Superior temporal gyrus (tissue), 1 donor: ENCODE results near the gene CHST8.
A peak's percentile ranks its signal among the peaks of the same experiment; 100 is the strongest.

ENCODE experiments used
- DNase-seq: peaks from one replicate; pipeline ENCODE4 v3.0.0-alpha.2; 2016; ENCODE audit errors: extremely low spot score

The CHST8 gene

GRCh38 chr19:33717878-33718277, 96.1 kb downstream of the CHST8 start:
- DNase-seq: no peak

DNA sequence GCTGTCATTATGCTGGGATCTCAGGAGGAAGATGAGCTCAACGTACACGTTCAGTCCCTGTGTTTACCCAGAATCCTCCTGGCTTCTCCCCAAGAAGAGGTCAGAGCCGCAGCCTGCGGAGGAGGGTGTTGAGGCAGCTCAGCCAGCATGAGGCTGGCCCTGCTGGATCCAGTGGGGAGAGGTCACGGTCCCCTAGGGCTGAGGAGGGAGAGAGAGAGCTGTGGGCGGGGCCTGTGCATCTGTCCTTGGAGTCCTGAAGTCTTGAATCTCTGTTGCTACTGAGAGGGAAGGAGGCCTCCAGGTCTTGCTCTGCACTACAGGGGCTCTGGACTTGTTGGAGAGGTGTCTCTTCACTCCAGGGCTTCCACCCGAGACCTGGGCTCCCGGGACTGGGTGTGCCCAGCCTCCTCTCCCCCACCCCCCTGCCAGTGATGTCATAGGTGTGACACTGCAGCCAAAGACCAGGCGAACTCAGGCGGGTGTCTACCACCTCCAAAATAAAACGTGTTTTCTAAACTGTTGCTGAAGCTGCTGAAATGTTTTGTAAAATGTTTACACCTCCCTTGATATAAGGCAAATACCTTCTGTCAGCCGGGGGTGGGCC, 97.0 kb downstream of the CHST8 start:
- DNase-seq: no peak

DNA sequence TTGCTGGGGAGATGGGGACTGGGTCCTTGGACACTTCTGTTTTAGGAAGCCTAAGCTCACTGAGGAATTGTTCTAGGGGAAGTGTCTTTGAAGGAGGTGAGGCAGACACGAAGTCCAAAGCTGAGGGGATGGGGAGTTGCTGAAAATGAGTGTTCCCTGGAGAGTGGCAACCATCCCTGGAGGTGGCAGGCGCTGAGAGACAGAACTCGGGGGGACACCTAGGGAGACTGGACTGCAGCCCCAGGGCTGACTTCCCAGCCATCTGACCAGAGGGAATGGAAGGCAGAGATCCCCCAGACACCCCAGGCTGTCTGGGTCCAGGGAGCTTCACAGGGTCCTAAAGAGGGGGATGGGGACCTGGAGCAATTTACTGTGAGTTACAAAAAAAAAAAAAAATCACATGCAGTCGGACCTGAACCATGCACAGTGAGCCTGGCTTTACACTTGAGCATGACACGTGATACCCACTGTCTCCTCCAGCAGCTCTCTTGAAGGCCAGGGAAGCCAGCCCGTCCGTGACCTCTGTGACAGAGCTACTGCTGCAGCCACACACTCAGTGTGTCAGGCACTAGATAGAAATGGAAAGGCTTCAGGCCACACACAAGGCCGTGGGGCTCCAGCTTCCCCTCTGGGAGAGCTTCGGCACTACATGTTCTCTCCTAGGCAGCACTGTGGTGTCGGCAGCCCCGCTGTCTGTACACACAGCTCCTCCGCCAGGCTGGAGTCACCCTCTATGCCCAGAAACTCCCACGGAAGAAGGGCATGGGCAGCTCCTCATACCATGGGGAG, 97.8 kb downstream of the CHST8 start:
- no peak for DNase-seq

DNA sequence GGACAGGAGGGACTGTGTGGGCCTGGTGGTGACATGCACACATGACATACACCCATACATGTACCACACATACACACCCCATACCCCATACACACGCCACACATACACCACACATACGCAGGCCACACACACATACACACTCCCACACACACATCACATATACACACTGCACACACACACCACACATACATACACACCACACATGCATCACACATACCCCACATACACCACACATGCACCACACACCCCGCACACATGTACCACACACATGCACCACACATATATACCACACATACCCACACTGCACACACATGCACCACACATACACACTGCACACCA, 98.4 kb downstream of the CHST8 start:
- no peak for DNase-seq

GRCh38 chr19:33720691-33721682, 99.2 kb downstream of the CHST8 start:
- no peak for DNase-seq

DNA sequence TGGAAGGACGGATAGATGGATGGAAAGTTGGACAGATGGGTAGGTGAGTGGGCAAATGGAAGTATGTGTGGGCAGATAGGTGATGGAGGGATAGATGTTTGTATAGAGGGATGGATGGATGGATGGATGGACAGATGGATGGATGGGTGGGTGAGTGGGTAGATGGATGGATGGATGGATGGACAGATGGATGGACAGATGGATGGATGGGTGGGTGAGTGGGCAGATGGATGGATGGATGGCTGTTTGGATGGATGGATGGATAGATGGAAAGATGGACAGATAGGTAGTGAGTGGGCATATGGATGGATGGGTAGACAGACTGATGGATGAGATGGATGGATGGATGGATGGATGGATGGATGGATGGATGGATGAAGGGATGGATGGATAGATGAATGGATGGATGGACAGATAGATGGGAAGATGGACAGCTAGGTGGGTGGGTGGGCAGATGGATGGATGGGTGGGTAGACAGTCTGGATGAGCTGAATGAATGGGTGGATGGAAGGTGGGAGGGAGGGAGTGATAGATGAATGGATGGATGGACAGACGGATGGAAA, 100.1 kb downstream of the CHST8 start:
- no peak for DNase-seq

- DNase-seq: no peak
Observed at GRCh38 chr19:33722456-33723239, 100.9 kb downstream of the CHST8 start.

DNA sequence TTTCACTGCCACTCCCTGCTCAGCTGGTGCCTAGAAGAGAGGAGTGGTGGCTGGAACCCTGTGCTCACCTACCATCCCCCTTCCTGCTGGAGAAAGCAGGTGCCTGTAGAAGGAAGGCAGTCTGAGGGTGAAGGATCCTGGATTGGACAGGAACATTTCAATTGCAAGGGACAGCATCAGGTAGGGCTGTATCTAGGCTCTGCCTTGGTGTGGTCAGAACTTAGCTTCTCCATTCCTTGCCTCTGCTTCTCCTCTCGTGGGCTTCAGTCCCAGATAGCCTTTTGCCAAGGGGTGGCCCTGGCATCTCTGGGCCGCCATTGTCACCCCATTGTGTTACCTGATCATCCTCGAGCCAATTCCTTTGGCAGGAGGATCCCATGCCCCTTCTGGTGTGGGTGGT, 101.8 kb downstream of the CHST8 start:
- DNase-seq: no peak

DNA sequence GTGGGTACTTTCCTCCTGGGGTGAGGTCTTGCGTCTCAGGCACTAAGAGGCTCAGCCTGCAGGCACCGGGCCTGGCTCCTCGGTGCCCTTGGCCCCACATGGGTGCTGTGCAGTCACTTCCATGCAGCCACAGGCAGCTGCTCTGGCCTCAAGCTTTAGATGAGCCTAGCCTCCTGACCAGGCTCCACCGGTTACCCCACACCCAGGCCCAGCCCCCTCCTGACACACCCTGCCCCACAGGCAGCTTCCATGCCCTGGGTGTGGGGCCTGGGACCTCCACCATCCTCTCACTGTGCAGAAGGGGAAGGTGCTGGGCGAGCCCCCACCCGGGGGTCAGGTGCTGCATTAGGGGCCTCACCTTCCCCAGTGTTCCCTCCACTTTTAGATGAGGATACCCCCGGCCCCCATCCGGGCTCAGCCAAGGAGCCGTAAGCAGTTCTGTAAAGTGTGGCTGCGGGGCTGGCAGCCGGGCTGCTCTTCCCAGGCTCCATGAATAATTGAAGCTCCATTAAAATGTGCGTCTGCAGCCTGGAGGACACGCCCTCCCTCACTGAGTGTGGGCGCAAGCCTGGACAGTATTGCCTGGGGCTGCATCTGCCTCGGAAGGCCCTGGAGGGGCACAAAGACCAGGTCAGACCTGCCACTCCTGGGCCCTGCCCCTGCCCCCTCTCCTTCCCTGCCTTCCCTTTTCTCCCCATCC, 102.4 kb downstream of the CHST8 start:
- DNase-seq: no peak

DNA sequence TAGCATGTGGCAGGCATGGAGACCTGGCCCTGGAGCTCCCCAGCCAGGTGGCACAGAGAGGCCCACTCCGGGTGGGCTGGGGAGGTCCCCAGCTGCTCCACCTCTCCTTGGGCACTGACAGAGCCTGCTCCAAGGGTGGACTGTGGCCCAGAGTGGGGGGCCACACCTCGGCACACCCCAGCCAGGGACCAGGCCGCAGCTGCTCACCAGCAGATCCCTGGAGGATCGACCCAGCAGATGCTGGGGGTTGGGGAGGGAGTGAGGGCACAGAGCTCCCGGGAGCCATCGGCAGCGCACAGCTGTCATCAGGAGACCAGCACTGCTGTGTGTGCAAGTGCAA, 102.9 kb downstream of the CHST8 start:
- DNase-seq: no peak

DNA sequence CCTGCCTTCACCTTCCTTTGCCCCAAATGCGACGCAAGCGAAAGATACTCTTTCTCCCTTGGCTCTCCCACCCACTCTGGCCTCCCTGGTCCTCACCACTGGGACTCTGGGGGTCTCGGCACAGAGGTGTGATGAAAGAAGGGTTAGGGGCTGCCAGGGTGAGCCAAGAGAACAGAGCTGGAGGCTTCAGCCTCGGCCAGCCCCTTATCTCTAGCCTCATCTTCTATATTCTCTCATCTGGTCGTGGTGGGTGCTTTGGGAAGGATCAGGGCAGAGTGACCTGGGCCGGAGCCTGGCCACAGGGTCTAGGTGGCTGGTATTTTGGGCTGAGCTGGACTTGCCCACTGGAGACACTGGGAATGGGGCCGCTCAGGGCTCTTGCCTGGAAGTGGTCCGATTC, 103.8 kb downstream of the CHST8 start:
- no peak for DNase-seq

GRCh38 chr19:33726756-33727155, 105.0 kb downstream of the CHST8 start:
- no peak for DNase-seq

- no peak for DNase-seq
Observed at GRCh38 chr19:33727331-33727998, 105.7 kb downstream of the CHST8 start.

DNA sequence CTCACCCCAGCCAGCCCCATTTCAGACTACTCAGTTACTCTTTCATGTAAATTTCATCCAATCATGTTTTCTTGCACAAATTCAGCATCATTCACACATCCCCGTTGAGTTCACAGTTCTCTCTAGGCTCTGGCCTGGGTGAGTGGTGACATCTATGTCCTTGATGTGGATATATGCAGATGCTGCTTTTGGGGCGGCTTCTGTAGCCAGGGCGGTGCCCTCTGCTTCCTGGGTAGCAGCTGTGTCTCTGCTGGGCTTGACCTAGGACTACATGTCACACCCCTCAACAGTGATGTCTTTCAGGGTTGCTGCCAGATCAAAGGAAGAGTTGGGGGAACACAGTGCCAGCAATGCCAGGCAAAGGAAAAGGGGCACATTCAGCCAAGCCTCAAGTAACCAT, 106.4 kb downstream of the CHST8 start:
- no peak for DNase-seq

DNA sequence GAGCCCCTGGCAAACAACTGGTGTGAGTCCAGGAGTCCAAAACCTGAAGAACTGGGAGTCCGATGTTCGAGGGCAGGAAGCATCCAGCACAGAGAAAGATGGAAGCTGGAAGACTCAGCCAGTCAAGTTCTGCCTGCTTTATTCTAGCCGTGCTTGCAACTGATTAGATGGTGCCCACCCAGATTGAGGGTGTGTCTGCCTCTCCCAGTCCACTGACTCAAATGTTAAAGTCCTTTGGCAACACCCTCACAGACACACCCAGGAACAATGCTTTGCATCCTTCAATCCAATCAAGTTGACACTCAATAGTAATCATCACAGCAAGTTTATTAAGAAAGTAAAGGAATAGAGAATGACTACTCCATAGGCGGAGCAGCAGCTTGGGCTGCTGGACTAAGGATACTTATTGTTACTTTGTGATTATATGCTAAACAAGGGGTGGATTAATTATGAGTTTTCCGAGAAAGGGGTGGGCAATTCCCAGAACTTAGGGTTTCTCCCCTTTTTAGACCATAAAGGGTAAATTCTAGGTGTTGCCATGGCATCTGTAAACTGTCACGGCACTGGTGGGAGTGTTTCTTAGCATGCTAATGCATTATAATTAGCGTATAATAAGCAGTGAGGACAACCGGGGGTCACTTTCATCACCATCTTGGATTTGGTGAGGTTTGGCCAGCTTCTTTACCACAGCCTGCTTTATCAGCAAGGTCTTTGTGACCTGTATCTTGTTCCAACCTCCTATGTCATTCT, 109.3 kb downstream of the CHST8 start:
- no peak for DNase-seq

DNA sequence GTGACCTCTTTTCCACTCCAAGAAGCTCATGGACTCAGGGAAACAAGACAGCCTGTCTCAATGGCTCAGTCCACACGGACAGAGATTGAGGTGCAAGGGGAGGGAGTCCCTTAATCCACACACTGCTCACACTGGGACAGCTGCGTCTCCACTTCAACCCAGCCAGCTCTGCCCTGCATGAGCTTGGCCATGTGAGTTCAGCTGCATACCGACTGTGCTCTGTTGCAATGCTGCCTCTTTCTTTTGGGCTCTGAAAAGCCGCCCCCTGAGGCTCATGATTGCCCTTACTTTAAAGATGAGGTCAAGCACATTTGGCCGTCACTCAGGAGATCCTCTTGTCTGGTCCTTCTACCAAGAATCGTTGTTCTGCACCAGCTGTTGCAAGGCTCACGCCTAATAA, 110.1 kb downstream of the CHST8 start:
- no peak for DNase-seq

DNA sequence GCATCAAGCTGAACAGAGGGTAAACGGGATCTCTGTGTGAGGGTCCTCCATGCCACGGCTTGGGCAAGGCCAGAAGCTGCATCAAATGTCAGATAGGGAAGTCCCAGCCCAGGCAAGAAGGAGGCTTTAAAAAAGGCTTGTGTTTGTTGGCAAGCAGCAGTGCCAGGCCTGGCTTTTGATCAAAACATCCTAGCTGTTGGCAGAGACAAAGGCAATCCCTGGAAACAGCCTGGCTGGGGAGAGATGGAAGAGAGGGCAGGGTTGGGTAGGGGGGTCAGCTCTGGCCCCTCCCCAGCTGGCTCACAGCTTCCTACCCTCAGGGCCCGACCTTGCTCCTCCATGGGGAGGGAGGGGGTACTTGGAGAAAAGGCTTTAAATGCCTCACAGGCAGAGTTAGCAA, 113.2 kb downstream of the CHST8 start:
- peak; percentile 61 for DNase-seq

GRCh38 chr19:33736158-33736557, 114.4 kb downstream of the CHST8 start:
- DNase-seq: no peak

GRCh38 chr19:33736787-33737186, 115.0 kb downstream of the CHST8 start:
- DNase-seq: no peak
